ENCODE measurements around the gene SSPN. TPM values are rescaled to one million over a fixed set of nuclear protein-coding genes. Genes with fewer than 3 reads are reported as not detected.

SSPN gene
- total RNA-seq, 1 donor from 2014 or later, result 42.9 TPM

DNA sequence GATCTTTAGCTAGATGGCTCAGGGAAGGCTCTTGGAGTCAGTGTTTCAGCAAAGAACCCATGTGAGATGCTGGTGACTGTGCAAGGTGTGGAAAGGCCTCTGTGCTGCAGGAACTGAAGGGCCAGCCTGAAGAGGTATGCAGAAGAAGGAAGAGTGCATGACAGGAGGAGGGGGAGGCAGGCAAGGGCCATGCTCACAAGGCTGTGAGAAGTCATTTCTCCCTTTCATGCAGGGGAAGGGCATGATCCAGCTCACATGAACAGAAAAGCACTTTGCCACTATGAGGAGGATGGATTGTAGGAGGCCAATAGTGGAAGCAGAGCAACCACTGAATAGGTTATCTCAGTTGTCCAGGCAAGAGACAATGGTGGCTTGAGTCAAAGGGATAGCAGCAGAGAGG is 83.7 kb downstream of the SSPN start:
- no peaks in the 10 kb centered on the region for H3K27me3 Mint-ChIP-seq (ENCODE audit: low read depth)
- H3K4me3 Mint-ChIP-seq (ENCODE audit: unreplicated experiment), result no peak overlapping the region
- H3K4me1 Mint-ChIP-seq (ENCODE audit: low read depth), result peaks cover 15% of the 10 kb centered on the region
- no peak for DNase-seq (ENCODE audit: low spot score)
- TF ChIP-seq, protein P1, sequence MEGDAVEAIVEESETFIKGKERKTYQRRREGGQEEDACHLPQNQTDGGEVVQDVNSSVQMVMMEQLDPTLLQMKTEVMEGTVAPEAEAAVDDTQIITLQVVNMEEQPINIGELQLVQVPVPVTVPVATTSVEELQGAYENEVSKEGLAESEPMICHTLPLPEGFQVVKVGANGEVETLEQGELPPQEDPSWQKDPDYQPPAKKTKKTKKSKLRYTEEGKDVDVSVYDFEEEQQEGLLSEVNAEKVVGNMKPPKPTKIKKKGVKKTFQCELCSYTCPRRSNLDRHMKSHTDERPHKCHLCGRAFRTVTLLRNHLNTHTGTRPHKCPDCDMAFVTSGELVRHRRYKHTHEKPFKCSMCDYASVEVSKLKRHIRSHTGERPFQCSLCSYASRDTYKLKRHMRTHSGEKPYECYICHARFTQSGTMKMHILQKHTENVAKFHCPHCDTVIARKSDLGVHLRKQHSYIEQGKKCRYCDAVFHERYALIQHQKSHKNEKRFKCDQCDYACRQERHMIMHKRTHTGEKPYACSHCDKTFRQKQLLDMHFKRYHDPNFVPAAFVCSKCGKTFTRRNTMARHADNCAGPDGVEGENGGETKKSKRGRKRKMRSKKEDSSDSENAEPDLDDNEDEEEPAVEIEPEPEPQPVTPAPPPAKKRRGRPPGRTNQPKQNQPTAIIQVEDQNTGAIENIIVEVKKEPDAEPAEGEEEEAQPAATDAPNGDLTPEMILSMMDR (IDR thresholded peaks at IDR 0.05), result no peak
- no peaks in the 10 kb centered on the region for H3K36me3 Mint-ChIP-seq (ENCODE audit: low read depth)
- H3K27ac Mint-ChIP-seq (ENCODE audit: unreplicated experiment), result no peak overlapping the region
- H3K9me3 Mint-ChIP-seq (ENCODE audit: low read depth), result no peaks in the 10 kb centered on the region

DNA sequence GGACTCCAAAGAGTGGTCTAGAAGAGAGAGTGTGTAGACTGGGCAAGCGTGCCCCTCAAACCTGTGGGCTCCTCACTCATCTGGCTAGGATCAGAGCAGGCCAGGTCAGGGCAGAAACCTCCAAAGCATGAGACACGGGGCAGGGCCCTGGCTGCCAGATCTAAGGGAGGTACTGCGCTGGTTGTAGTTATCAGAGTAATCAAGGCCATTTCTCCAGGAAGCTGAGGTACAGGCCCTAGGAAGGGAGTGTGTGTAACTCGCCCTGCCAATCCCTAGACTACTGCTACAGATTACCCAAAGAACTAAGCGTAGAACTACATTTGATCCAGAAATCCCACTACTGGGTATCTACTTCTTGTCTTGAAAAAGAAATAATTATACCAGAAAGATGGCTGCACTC is 84.5 kb downstream of the SSPN start:
- Mint-ChIP-seq H3K27me3 (ENCODE audit: low read depth) (no peaks in the 10 kb centered on the region), H3K36me3 (ENCODE audit: low read depth) (no peaks in the 10 kb centered on the region), H3K27ac (ENCODE audit: unreplicated experiment) (no peak overlapping the region), H3K9me3 (ENCODE audit: low read depth) (no peaks in the 10 kb centered on the region), H3K4me1 (ENCODE audit: low read depth) (peaks cover 7% of the 10 kb centered on the region), H3K4me3 (ENCODE audit: unreplicated experiment) (no peak overlapping the region)
- no peak for DNase-seq (ENCODE audit: low spot score)
- TF ChIP-seq, protein P1 (IDR thresholded peaks at IDR 0.05), result no peak

DNA sequence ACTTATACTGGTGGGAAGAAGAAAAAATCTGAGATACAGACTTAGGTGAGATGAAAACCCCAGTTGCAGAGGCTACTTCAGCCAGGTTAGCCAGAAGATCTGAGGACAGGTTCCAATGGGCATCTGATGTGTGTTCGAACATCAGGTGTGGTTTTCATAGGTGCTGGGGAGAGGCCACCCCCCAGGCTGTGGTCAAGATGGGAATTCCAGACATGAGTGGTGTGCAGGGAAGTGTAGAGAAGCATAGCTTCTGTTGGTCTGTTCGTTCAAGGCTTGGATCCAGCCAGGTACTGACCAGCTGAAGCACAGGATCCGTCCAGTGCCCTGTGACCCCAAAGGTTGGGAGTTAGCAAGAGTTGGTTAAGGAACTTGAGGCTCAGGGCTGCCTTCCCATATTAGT is 85.5 kb downstream of the SSPN start:
- Mint-ChIP-seq H3K9me3 (ENCODE audit: low read depth) (no peaks in the 10 kb centered on the region), H3K36me3 (ENCODE audit: low read depth) (no peaks in the 10 kb centered on the region), H3K27ac (ENCODE audit: unreplicated experiment) (no peak overlapping the region), H3K27me3 (ENCODE audit: low read depth) (no peaks in the 10 kb centered on the region), H3K4me3 (ENCODE audit: unreplicated experiment) (no peak overlapping the region), H3K4me1 (ENCODE audit: low read depth) (no peaks in the 10 kb centered on the region)
- TF ChIP-seq, protein P1 (IDR thresholded peaks at IDR 0.05), result no peak
- DNase-seq (ENCODE audit: low spot score), result no peak

DNA sequence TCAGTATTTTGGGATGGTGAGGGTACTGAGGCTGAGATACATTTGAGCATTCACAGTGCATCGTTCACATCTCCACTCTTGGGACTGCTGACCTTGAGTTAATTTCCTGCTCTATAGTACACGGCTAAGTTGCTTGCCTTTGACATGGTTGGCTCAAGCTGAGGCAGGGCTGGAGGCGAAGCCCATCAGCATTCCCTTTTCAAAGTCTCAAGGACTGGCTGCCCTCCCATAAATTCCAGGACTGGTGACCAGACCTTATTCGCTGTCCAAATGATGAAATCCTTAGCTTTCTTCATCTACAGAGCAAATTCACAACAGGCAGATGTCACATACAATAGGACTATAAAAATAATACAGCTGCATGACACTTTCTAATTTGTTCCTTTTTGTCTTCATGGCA is 85.9 kb downstream of the SSPN start:
- Mint-ChIP-seq H3K4me3 (ENCODE audit: unreplicated experiment) (no peak overlapping the region), H3K9me3 (ENCODE audit: low read depth) (no peaks in the 10 kb centered on the region), H3K36me3 (ENCODE audit: low read depth) (no peaks in the 10 kb centered on the region), H3K4me1 (ENCODE audit: low read depth) (no peaks in the 10 kb centered on the region), H3K27me3 (ENCODE audit: low read depth) (no peaks in the 10 kb centered on the region), H3K27ac (ENCODE audit: unreplicated experiment) (no peak overlapping the region)
- no peak for DNase-seq (ENCODE audit: low spot score)
- TF ChIP-seq, protein P1 (IDR thresholded peaks at IDR 0.05), result no peak

DNA sequence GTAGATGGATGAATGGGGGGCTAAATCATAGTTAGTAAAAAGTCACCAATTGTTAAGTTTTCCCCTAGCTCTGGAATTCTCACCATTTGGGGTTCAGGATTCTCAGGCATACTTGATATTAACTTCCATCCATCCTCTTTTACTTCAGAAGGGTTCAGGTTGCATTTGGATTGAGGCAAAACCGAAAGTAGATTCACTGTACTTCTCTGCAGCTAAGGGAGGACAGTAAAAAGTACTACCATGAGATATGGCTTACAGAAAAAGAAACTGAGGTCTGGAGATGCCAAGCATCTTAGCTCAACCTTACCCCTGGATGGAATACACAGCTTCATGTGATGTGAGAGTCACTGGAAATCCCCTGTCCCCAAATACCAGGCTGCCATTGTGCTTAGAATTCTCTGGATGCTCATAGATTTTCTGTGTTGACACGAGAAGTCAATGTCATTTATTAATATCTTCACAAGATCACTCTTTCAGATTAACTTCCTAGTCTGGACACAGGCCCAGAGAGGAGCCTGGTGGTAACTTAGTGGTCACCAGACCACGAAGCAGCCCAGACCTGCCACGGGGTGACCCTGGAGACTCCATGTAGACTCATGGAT is 87.1 kb downstream of the SSPN start:
- H3K27me3 Mint-ChIP-seq (ENCODE audit: low read depth), result no peaks in the 10 kb centered on the region
- no peak overlapping the region for H3K4me3 Mint-ChIP-seq (ENCODE audit: unreplicated experiment)
- no peak for DNase-seq (ENCODE audit: low spot score)
- H3K27ac Mint-ChIP-seq (ENCODE audit: unreplicated experiment), result no peak overlapping the region
- H3K9me3 Mint-ChIP-seq (ENCODE audit: low read depth), result no peaks in the 10 kb centered on the region
- no peaks in the 10 kb centered on the region for H3K36me3 Mint-ChIP-seq (ENCODE audit: low read depth)
- TF ChIP-seq, protein P1 (IDR thresholded peaks at IDR 0.05), result no peak
- H3K4me1 Mint-ChIP-seq (ENCODE audit: low read depth), result no peaks in the 10 kb centered on the region
